Measurements from ENCODE around the gene TAGLN.

- TF ChIP-seq RAD21 (CRISPR knock-in tag; conservative IDR thresholded peaks at IDR 0.05 in 1 of 2, IDR thresholded peaks at IDR 0.05 in 1 of 2) (no peak), CTCF (IDR thresholded peaks at IDR 0.05 in 2 of 3, conservative IDR thresholded peaks at IDR 0.05 in 1 of 3; ENCODE audit: insufficient read depth in 2 of 3, low read depth in 1 of 3, low read length in 3 of 3) (no peak), FUS (optimal IDR thresholded peaks at IDR 0.05; ENCODE audit: low read depth, low read length) (no peak), ZBTB43 (CRISPR knock-in tag; IDR thresholded peaks at IDR 0.05) (no peak), CBFB (CRISPR knock-in tag; IDR thresholded peaks at IDR 0.05) (no peak), ZNF24 (IDR thresholded peaks at IDR 0.05) (no peak), POLR2G (IDR thresholded peaks at IDR 0.05; ENCODE audit: low read depth, low read length) (no peak), E2F4 (CRISPR knock-in tag; IDR thresholded peaks at IDR 0.05; ENCODE audit: low read depth) (no peak), RBBP5 (IDR thresholded peaks at IDR 0.05; ENCODE audit: borderline replicate concordance, insufficient read depth, low read length, poor library complexity, severe bottlenecking) (no peak), POLR2H (tag; IDR thresholded peaks at IDR 0.05; ENCODE audit: low read depth) (no peak), MXD1 (CRISPR knock-in tag; IDR thresholded peaks at IDR 0.05; ENCODE audit: borderline replicate concordance, poor library complexity, severe bottlenecking) (no peak), JUN (IDR thresholded peaks at IDR 0.05; ENCODE audit: borderline replicate concordance, low read depth, low read length) (no peak), JUN (CRISPR knock-in tag; IDR thresholded peaks at IDR 0.05; ENCODE audit: borderline replicate concordance) (no peak), DMBX1 (CRISPR knock-in tag; IDR thresholded peaks at IDR 0.05; ENCODE audit: borderline replicate concordance) (no peak)
Measured at GRCh38 chr11:117194267-117194666, 4.9 kb upstream of the TAGLN start.

Measured in K562 (cell line).